Mesendoderm (in vitro differentiated cells): Measurements from ENCODE around the gene ADGRG1.
A peak's percentile ranks its signal among the peaks of the same experiment; 100 is the strongest.

Experiments used
- DNase-seq: peaks from one replicate; pipeline ENCODE4 v3.0.0; 2013
- H2AK5ac ChIP-seq: 2 replicates; pipeline ENCODE4 v1.6.1; 2013; ENCODE audit warnings: low read length, inconsistent platforms
- H2BK120ac ChIP-seq: 2 replicates; pipeline ENCODE4 v1.6.1; 2013; ENCODE audit warnings: low read depth, mild to moderate bottlenecking, low read length, moderate library complexity, mixed read lengths
- H2BK15ac ChIP-seq: replicated peaks from 2 replicates; pipeline ENCODE4 v1.6.1; 2013; ENCODE audit warnings: low read depth, mild to moderate bottlenecking, moderate library complexity
- H2BK5ac ChIP-seq: 2 replicates; pipeline ENCODE4 v1.6.1; 2013; ENCODE audit warnings: low read length, inconsistent platforms
- H3K18ac ChIP-seq: 2 replicates; pipeline ENCODE4 v1.6.1; 2013; ENCODE audit warnings: mild to moderate bottlenecking, low read length, mixed read lengths
- H3K23ac ChIP-seq: one replicate; pipeline ENCODE4 v1.6.1; 2013; ENCODE audit warnings: low read length
- H3K27ac ChIP-seq: 2 replicates; pipeline ENCODE4 v1.5.1; 2013; ENCODE audit warnings: low read depth, mild to moderate bottlenecking, inconsistent platforms, low read length, moderate library complexity
- H3K27me3 ChIP-seq: 2 replicates; pipeline ENCODE4 v1.6.1; 2013; ENCODE audit warnings: low read length, control low read depth, mild to moderate bottlenecking, inconsistent platforms; ENCODE audit not compliant: insufficient read depth, poor library complexity
- H3K36me3 ChIP-seq: 2 replicates; pipeline ENCODE4 v1.6.1; 2013; ENCODE audit warnings: low read length, inconsistent platforms; ENCODE audit not compliant: control insufficient read depth, insufficient read depth
- H3K4ac ChIP-seq: one replicate; pipeline ENCODE4 v1.6.1; 2013; ENCODE audit warnings: low read depth, mild to moderate bottlenecking, low read length, moderate library complexity
- H3K4me1 ChIP-seq: 2 replicates; pipeline ENCODE4 v1.6.1; 2013; ENCODE audit warnings: low read depth, low read length, inconsistent platforms; ENCODE audit not compliant: control insufficient read depth
- H3K4me2 ChIP-seq: 2 replicates; pipeline ENCODE4 v1.6.1; 2013; ENCODE audit warnings: low read length
- H3K4me3 ChIP-seq: 2 replicates; pipeline ENCODE4 v1.5.1; 2013; ENCODE audit warnings: mild to moderate bottlenecking, low read length
- H3K56ac ChIP-seq: one replicate; pipeline ENCODE4 v1.6.1; 2013; ENCODE audit warnings: low read length
- H3K79me1 ChIP-seq: 2 replicates; pipeline ENCODE4 v1.6.1; 2013; ENCODE audit warnings: low read length, inconsistent platforms
- H3K79me2 ChIP-seq: 2 replicates; pipeline ENCODE4 v1.6.1; 2013; ENCODE audit warnings: mild to moderate bottlenecking, low read length; ENCODE audit not compliant: control insufficient read depth, insufficient read depth
- H3K9ac ChIP-seq: 2 replicates; pipeline ENCODE4 v1.6.1; 2013; ENCODE audit warnings: low read length, inconsistent platforms
- H4K5ac ChIP-seq: one replicate; pipeline ENCODE4 v1.6.1; 2013; ENCODE audit warnings: low read length
- H4K8ac ChIP-seq: one replicate; pipeline ENCODE4 v1.6.1; 2013; ENCODE audit warnings: low read depth, mild to moderate bottlenecking, control low read depth, low read length, moderate library complexity
- WGBS: extraction: QIAGEN DNeasy Blood & Tissue Kit; methylation state at CpG from one replicate; pipeline ENCODE4 v1.1.7; 2013; ENCODE audit warnings: low lambda C conversion rate, missing lambda C conversion rate; ENCODE audit not compliant: insufficient coverage; ENCODE audit errors: extremely low coverage; 5-methylcytosine and 5-hydroxymethylcytosine counted together

ADGRG1 gene

DNA sequence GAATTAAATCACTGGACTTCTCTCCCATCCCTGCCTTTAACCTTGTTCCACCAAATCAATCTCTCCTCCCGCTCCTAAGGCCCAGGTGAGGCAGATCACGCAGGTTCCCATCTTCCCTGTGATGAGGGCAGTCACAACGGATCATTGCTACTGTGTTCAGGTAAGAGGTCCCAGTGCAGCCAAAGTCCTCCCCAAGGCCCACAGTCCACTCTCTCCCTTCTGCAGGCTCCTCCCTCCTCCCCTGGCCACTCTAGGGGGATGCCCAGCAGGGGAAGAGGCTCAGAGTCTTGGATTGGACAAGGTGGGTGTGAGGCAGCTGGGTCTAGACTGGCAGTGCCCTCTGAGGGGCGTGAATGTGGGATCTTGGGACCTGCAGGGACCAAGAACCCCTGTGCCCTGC lies 37.1 kb downstream of the ADGRG1 start:
- H3K27me3 ChIP-seq, result no peaks in the 10 kb centered on the region
- no peaks in the 10 kb centered on the region for H3K79me2 ChIP-seq
- H3K4me1 ChIP-seq, result no peaks in the 10 kb centered on the region
- H3K4ac ChIP-seq, result no peak overlapping the region
- no peak overlapping the region for H4K5ac ChIP-seq
- no CpG with 5 or more reads among the region's 4 CpGs for WGBS
- H3K79me1 ChIP-seq, result no peaks in the 10 kb centered on the region
- no peak overlapping the region for H3K9ac ChIP-seq
- H3K4me2 ChIP-seq, result no peak overlapping the region
- no peak overlapping the region for H3K27ac ChIP-seq
- no peak overlapping the region for H2BK120ac ChIP-seq
- H2BK15ac ChIP-seq, result no peak overlapping the region
- no peak overlapping the region for H2BK5ac ChIP-seq
- no peak overlapping the region for H4K8ac ChIP-seq
- no peak overlapping the region for H3K23ac ChIP-seq
- no peak overlapping the region for H3K4me3 ChIP-seq
- no peak overlapping the region for H3K18ac ChIP-seq
- no peak overlapping the region for H3K56ac ChIP-seq
- H2AK5ac ChIP-seq, result peak overlapping the region; percentile 33
- DNase-seq, result no peak
- H3K36me3 ChIP-seq, result no peaks in the 10 kb centered on the region

- no peaks in the 10 kb centered on the region for H3K79me1 ChIP-seq
- no peak overlapping the region for H2BK15ac ChIP-seq
- H2BK5ac ChIP-seq, result no peak overlapping the region
- no CpG with 5 or more reads among the region's 11 CpGs for WGBS
- no peak overlapping the region for H3K4me3 ChIP-seq
- no peaks in the 10 kb centered on the region for H3K4me1 ChIP-seq
- H2AK5ac ChIP-seq, result no peak overlapping the region
- H3K79me2 ChIP-seq, result no peaks in the 10 kb centered on the region
- no peak for DNase-seq
- no peaks in the 10 kb centered on the region for H3K27me3 ChIP-seq
- H3K27ac ChIP-seq, result no peak overlapping the region
- H3K4ac ChIP-seq, result no peak overlapping the region
- no peak overlapping the region for H4K8ac ChIP-seq
- H2BK120ac ChIP-seq, result no peak overlapping the region
- peak overlapping the region; percentile 56 for H3K56ac ChIP-seq
- H3K23ac ChIP-seq, result no peak overlapping the region
- H3K36me3 ChIP-seq, result no peaks in the 10 kb centered on the region
- no peak overlapping the region for H3K9ac ChIP-seq
- H3K4me2 ChIP-seq, result no peak overlapping the region
- H4K5ac ChIP-seq, result no peak overlapping the region
- no peak overlapping the region for H3K18ac ChIP-seq
These were observed 38.1 kb downstream of the ADGRG1 start for GRCh38 chr16:57666353-57667047.

GRCh38 chr16:57667048-57667525 lies 38.7 kb downstream of the ADGRG1 start:
- H4K5ac ChIP-seq, result no peak overlapping the region

GRCh38 chr16:57667526-57668262 lies 39.3 kb downstream of the ADGRG1 start:
- H3K4me1 ChIP-seq, result no peaks in the 10 kb centered on the region
- no peak overlapping the region for H2AK5ac ChIP-seq
- no peak overlapping the region for H2BK15ac ChIP-seq
- H2BK120ac ChIP-seq, result no peak overlapping the region
- DNase-seq, result peak; percentile 78
- no peak overlapping the region for H4K8ac ChIP-seq
- WGBS, result no CpG with 5 or more reads among the region's 17 CpGs
- no peak overlapping the region for H3K23ac ChIP-seq
- no peak overlapping the region for H3K18ac ChIP-seq
- H2BK5ac ChIP-seq, result peak overlapping the region; percentile 24
- H3K9ac ChIP-seq, result no peak overlapping the region
- no peaks in the 10 kb centered on the region for H3K27me3 ChIP-seq
- no peak overlapping the region for H3K4ac ChIP-seq
- no peaks in the 10 kb centered on the region for H3K36me3 ChIP-seq
- H3K79me2 ChIP-seq, result no peaks in the 10 kb centered on the region
- H3K4me3 ChIP-seq, result no peak overlapping the region
- H3K4me2 ChIP-seq, result no peak overlapping the region
- H3K27ac ChIP-seq, result no peak overlapping the region
- H4K5ac ChIP-seq, result no peak overlapping the region
- no peaks in the 10 kb centered on the region for H3K79me1 ChIP-seq
- H3K56ac ChIP-seq, result peak overlapping the region; percentile 65

More at GRCh38 chr16:57667048-57667525, 38.7 kb downstream of the ADGRG1 start:
- Histone ChIP-seq H2AK5ac (no peak overlapping the region), H3K79me1 (no peaks in the 10 kb centered on the region), H2BK5ac (no peak overlapping the region), H2BK15ac (no peak overlapping the region), H3K4me1 (no peaks in the 10 kb centered on the region), H4K8ac (no peak overlapping the region), H3K27ac (no peak overlapping the region), H3K23ac (no peak overlapping the region), H3K9ac (no peak overlapping the region), H3K79me2 (no peaks in the 10 kb centered on the region), H2BK120ac (no peak overlapping the region), H3K56ac (peak overlapping the region; percentile 56), H3K36me3 (no peaks in the 10 kb centered on the region), H3K4me3 (no peak overlapping the region), H3K4me2 (no peak overlapping the region), H3K18ac (no peak overlapping the region), H3K27me3 (no peaks in the 10 kb centered on the region), H3K4ac (no peak overlapping the region)
- no peak for DNase-seq
- no CpG with 5 or more reads among the region's 5 CpGs for WGBS

GRCh38 chr16:57668263-57668571 lies 39.8 kb downstream of the ADGRG1 start, which contains the start of gene ADGRG3:
ADGRG3 (plus strand) TSS chr16:57668306; CDS start chr16:57668348, 42 bp downstream.
- H3K4ac ChIP-seq, result no peak within 1 kb of the TSS
- H3K4me2 ChIP-seq, result no peak within 1 kb of the TSS
- H3K4me3 ChIP-seq, result no peak within 1 kb of the TSS
- H3K56ac ChIP-seq, result peak within 1 kb of the TSS; percentile 65
- H3K4me1 ChIP-seq, result no peaks in the 10 kb centered on the region
- no peak within 1 kb of the TSS for H3K27ac ChIP-seq
- no peak within 1 kb of the TSS for H2AK5ac ChIP-seq
- no peak within 1 kb of the TSS for H2BK15ac ChIP-seq
- no peak within 1 kb of the TSS for H3K9ac ChIP-seq
- DNase-seq, result no peak
- H3K79me2 ChIP-seq, result no peaks in the 10 kb centered on the region
- H2BK120ac ChIP-seq, result no peak within 1 kb of the TSS
- no peaks in the 10 kb centered on the region for H3K36me3 ChIP-seq
- H3K23ac ChIP-seq, result no peak within 1 kb of the TSS
- no CpG with 5 or more reads among the region's 11 CpGs for WGBS
- H3K79me1 ChIP-seq, result no peaks in the 10 kb centered on the region
- H4K5ac ChIP-seq, result no peak within 1 kb of the TSS
- H3K18ac ChIP-seq, result no peak within 1 kb of the TSS
- H3K27me3 ChIP-seq, result no peaks in the 10 kb centered on the region
- H4K8ac ChIP-seq, result no peak within 1 kb of the TSS
- H2BK5ac ChIP-seq, result peak within 1 kb of the TSS; percentile 24
